ENCODE results near the gene TNFRSF14. TPM values are rescaled to one million over a fixed set of nuclear protein-coding genes. Genes with fewer than 3 reads are reported as not detected.

Gene TNFRSF14
- total RNA-seq, 3 donors from 2014 or later = 55.8 to 75.8 (median 67.8) TPM

DNA sequence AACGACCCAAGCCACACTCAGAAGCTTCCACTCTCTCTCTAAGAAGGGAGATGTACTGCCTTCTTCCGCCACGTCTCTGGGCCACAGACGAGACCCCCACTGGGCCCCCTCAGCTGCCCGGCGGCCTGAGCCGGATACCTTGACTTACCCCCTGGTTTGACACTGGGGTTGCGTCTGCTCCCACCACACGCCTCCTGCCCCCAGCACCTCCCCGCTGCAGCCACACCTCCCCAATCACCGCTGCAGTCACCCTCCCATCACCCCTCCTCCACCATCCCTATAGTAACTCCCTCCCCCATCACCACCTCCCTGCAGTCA lies 40.4 kb upstream of the TNFRSF14 start:
- Histone ChIP-seq H3K27ac (no peak overlapping the region), H3K36me3 (peaks cover 26% of the 10 kb centered on the region), H3K27me3 (no peaks in the 10 kb centered on the region), H3K9me3 (no peaks in the 10 kb centered on the region), H3K4me1 (no peaks in the 10 kb centered on the region), H3K4me3 (no peak overlapping the region)
- intact Hi-C loops (cut with DNase I; ENCODE audit: low total_unique reads) = no loop called here
- no peak for DNase-seq (ENCODE audit: low spot score in 2 of 2)
- TF ChIP-seq POLR2A (IDR thresholded peaks at IDR 0.05) (no peak), POLR2AphosphoS5 (IDR thresholded peaks at IDR 0.05) (no peak), CTCF (IDR thresholded peaks at IDR 0.05) (no peak)

GRCh38 chr1:2516124-2516523 lies 40.0 kb upstream of the TNFRSF14 start:
- peaks cover 26% of the 10 kb centered on the region for H3K36me3 ChIP-seq

GRCh38 chr1:2516946-2517345 lies 39.2 kb upstream of the TNFRSF14 start:
- H3K36me3 ChIP-seq = peaks cover 26% of the 10 kb centered on the region
- intact Hi-C loops (cut with DNase I; ENCODE audit: low total_unique reads) = no loop called here
- H3K4me3 ChIP-seq = no peak overlapping the region
- no peaks in the 10 kb centered on the region for H3K4me1 ChIP-seq
- H3K9me3 ChIP-seq = no peaks in the 10 kb centered on the region
- H3K27ac ChIP-seq = no peak overlapping the region
- H3K27me3 ChIP-seq = no peaks in the 10 kb centered on the region
- TF ChIP-seq POLR2AphosphoS5 (IDR thresholded peaks at IDR 0.05) (no peak), POLR2A (IDR thresholded peaks at IDR 0.05) (no peak), CTCF (IDR thresholded peaks at IDR 0.05) (no peak)
- no peak for DNase-seq (ENCODE audit: low spot score in 2 of 2)

More at GRCh38 chr1:2516124-2516523, 40.0 kb upstream of the TNFRSF14 start:
- no peak overlapping the region for H3K4me3 ChIP-seq
- DNase-seq (ENCODE audit: low spot score in 2 of 2) = no peak
- TF ChIP-seq POLR2A (IDR thresholded peaks at IDR 0.05) (no peak), CTCF (IDR thresholded peaks at IDR 0.05) (no peak), POLR2AphosphoS5 (IDR thresholded peaks at IDR 0.05) (no peak)
- H3K27ac ChIP-seq = no peak overlapping the region
- H3K4me1 ChIP-seq = no peaks in the 10 kb centered on the region
- no peaks in the 10 kb centered on the region for H3K9me3 ChIP-seq
- intact Hi-C loops (cut with DNase I; ENCODE audit: low total_unique reads) = no loop called here
- H3K27me3 ChIP-seq = no peaks in the 10 kb centered on the region

DNA sequence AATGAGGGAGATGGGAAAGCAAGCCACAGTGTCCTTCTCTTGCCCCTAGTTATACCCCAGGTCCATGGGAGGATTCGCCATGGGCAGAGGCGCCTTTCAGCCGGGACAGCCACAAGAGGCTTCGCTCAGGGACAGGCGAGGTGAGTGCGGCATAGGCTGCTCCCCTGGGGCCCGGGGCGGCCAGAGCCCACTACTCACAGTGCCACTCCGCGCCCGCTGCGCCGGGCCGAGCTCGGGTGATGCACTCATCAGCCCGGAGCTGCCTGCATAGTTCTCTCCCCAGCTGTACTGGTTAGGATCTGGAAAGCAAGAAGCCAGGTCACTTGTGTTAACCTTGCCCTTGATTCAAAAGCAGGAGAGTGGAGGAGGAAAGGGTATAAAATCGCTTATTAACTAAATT lies 38.2 kb upstream of the TNFRSF14 start:
- DNase-seq (ENCODE audit: low spot score in 2 of 2) = no peak
- Histone ChIP-seq H3K9me3 (no peaks in the 10 kb centered on the region), H3K4me3 (no peak overlapping the region), H3K4me1 (no peaks in the 10 kb centered on the region), H3K36me3 (peaks cover 23% of the 10 kb centered on the region), H3K27ac (no peak overlapping the region), H3K27me3 (no peaks in the 10 kb centered on the region)
- TF ChIP-seq CTCF (IDR thresholded peaks at IDR 0.05) (no peak), POLR2AphosphoS5 (IDR thresholded peaks at IDR 0.05) (no peak), POLR2A (IDR thresholded peaks at IDR 0.05) (no peak)
- intact Hi-C loops (cut with DNase I; ENCODE audit: low total_unique reads) = no loop called here

- no peaks in the 10 kb centered on the region for H3K27me3 ChIP-seq
- H3K27ac ChIP-seq = no peak overlapping the region
- DNase-seq (ENCODE audit: low spot score in 2 of 2) = no peak
- no peaks in the 10 kb centered on the region for H3K4me1 ChIP-seq
- TF ChIP-seq CTCF (IDR thresholded peaks at IDR 0.05) = no peak
- TF ChIP-seq POLR2A (IDR thresholded peaks at IDR 0.05) = no peak
- no peak for TF ChIP-seq POLR2AphosphoS5 (IDR thresholded peaks at IDR 0.05)
- intact Hi-C loops (cut with DNase I; ENCODE audit: low total_unique reads) = no loop called here
- H3K4me3 ChIP-seq = no peak overlapping the region
- no peaks in the 10 kb centered on the region for H3K9me3 ChIP-seq
- H3K36me3 ChIP-seq = peaks cover 20% of the 10 kb centered on the region
These were observed 37.6 kb upstream of the TNFRSF14 start for GRCh38 chr1:2518528-2518927.

Data from breast epithelium (tissue), 4 donors.